DMS79 treated with DMSO at 0.1 percent for 48 hours (cell line): ENCODE results near the gene MUC6.

ENCODE experiments used
- DNase-seq: peaks from one replicate; lab custom pipeline; 2025; lab: John Stamatoyannopoulos, UW

The MUC6 gene

DNA sequence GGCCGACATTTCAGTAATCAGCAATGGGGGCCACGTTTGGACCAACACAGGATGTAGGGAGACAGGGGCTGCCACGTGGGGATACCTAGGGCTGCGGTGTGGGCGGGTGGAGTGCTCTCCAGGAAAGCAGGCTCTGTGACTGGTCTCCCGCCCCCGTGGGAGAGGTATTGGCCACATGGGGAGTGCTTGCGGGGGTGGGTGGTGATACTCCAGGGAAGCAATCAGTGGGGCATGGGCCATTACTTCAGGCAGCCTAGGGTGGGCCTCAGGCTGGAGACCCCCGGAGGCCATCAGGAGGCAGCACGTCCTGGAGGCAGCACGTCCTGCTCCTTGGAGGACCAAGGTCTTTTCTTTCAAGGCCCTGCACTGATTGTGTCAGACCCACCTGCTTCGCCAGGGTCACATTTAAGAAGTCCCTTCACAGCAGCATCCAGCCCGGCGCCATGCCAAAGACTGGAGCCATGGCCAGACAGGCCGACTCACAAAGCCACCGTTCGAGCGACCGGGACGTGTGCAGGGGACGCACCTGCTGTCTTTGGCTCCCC lies 35.1 kb upstream of the MUC6 start:
- DNase-seq, result no peak

DNA sequence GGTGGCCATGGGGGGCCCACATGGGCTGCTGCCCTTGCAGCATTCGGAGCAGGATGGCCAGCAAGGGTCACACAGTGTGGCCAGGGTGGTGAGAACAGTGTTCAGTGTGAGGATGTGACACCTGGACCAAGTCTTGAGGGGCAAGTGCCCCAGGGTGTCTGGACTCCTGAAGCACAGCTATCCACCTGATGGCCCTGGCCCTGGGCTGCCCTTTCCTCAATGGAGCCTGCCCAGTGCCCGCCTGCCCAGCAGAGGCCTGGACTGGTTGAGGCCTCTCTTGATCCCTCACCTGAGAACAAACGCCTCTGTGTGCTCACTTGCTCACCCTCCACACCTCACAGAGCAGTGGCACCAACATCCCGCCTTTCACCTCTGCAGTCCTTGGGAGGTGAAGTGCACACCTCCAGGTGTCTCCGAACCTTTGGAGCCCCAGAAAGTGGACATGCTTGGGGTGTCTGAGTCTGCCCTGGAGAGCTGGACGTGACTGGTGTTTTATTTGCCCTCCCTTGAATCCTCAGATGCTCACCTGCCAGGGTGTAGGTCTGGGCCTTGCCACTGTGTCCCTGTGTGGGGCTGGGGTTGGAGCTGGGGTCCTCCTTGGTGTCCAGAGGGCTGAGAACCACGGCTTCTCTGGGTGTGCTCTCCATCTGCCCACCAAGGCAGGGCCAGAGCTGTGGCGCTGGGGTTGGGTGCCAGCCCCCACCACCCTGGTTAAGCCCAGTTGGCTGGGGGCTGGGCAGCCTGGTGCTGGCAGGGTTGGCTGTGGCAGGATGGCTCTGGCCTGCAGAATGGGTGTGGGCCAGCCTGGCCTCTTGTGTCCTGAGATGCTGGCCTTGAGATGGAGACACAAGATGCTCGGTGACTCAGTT lies 34.3 kb upstream of the MUC6 start:
- no peak for DNase-seq

DNA sequence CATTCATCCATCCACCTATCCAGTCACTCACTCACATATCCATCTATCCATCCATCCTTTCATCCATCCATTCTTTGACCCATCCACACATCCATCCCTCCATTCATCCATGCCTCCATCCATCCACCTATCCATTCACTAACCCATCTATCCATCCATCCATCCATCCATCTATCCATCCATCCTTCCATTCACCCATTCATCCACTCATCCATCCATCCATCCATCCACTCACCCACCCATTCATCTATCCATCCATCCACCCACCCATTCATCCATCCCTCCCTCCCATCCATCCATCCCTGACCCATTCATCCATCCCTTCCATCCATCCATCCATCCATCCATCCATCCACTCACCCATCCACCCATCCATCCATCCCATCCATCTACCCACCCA lies 33.2 kb upstream of the MUC6 start:
- DNase-seq, result no peak

DNA sequence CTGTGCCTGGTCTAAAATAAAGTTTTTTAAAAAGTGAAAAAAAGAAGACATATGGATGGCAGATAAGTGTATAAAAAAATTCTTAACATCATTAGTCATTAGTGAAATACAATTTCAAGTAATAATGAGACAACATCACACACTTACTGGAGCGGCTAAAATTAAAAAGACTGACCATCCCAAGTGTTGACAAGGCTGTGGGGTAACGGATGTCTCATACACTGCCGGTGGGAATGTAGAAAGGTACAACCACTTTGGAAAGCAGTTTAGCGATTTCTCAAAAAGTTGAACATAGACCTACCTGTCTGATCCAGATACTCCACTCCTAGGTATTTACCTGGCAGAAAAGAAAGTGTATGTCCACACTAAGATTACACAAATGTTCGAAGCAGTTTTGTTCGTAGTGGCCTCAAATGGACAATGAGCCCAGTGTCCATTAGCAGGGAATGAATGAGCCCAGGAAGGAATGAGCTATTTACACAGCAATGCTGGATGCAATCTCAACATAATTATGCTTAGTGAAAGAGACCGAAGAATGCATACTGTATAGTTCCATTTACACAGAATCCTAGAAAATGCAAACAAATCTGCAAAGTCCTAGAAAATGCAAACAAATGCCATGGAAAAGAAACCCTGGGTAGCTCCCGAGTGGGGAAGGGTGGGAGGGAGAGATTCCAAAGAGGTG lies 31.4 kb upstream of the MUC6 start:
- DNase-seq, result no peak

DNA sequence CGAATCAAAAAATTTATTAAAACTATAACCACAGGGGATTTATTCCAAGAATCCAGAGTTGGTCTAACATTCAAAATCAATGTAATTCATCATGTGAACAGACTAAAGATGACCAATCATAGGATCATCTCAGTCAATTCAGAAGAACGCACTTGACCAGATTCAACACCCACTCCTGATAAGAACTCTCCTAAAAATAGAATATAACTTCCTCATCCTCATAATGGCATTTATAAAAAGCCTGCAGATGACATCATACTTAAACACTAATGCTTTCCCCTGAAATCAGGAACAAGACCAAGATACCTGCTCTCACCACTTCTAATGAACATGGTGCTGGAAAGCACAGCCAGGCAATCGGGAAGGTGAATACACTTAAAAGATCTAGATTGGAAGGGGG lies 27.6 kb upstream of the MUC6 start:
- DNase-seq, result no peak

DNA sequence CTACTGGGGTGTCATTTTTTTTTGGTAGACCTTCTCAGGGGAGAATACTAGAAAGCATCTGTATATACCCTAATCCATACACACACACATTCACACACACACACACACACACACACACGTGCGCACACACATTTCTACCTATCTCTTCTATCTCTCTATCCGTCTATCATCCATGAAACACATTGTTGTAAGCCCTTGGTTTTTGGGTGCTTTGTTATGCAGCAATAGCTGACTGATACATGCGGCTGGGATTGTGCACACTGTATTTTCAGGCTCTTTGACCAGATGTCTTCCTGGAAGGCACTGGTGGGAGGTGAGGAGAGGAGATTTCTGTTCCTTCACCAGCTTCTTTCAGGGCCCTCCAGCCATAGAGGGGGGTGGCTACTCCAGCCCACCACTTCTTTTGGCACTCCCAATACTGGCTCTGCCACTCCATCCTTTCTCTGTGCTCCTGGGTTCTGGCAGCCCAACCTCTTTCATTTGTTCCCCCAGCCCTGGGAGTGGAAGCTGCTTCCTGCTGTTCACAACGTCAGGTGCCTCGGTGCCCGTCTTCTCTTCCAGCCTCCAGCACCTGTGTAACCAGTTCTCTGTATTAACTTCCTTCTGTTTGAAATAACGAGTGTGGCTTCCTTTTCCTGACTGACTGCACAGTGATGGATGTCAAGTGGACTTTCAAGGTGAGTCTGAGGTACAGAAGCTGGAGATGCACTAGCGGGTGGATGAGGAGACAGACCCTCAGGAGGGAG lies 25.7 kb upstream of the MUC6 start:
- DNase-seq, result no peak

DNA sequence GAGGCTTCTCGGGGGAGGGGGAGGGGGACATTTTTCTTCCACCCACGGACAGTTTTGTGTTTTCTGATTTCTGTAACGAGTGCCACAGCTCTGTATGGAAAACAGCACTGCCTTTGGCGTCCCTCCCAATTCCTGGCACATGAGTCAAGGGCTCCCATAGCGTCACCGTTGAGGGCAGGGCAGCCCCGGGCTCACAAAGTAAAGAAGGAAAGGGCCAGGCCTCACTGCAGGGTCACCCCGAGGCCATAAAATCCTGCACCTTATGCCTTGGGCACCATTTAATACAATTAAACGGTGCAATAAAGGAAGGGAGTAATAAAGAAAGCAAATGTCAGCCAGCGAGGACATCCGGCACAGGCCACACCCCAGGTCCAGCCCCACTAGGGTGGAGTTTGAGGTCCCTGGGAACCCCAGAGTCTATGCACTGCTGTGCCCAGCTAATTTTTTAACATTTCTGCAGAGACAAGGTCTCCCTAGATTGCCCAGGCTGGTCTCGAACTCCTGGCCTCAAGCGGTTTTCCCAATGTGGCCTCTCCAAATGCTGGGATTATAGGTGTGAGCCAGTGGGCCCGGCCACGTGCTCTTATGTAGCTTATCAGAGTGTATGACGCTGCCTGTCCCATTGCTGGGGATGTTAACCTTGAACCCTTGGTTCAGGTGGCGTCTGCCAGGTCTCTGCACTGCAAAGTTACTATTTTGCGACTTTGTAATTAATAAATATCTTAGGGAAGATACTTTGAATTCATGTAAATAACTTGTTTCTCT lies 24.5 kb upstream of the MUC6 start:
- DNase-seq, result no peak

DNA sequence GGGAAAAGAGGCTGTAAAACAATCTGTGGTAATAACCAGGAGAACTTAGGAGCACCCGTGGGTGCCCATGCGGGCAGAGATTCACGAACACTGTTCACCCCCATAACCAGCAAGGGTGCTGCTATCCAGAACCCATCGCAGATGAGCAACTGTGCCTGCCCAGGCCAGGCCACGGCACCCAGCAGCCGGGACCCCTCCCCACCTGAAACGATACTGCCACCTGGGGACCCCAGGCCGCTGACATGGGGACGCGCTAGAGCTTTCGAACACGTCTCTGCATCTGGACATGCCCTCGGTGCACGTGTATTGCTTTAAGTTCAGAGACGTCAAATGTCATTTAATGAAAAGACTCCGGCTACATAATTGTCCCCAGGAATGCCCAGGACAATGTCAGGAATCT lies 23.9 kb upstream of the MUC6 start:
- DNase-seq, result no peak

DNA sequence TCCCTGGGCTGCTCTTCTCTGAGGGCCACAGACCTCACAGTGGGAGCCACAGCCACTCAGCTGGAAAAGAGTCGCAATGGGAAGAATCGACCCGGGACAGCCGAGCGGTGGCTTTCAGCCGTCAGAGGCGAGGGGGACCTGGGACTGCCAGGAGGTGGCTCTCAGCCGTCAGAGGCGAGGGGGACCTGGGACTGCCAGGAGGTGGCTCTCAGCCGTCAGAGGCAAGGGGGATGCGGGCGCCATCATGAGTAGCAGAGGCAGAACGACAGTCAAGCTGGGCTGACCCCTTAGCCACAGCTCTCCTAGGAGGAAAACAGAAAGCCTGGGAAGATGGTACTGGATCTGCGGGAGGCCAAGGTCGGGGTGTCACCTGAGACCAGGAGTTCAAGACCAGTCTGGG lies 23.2 kb upstream of the MUC6 start:
- no peak for DNase-seq

DNA sequence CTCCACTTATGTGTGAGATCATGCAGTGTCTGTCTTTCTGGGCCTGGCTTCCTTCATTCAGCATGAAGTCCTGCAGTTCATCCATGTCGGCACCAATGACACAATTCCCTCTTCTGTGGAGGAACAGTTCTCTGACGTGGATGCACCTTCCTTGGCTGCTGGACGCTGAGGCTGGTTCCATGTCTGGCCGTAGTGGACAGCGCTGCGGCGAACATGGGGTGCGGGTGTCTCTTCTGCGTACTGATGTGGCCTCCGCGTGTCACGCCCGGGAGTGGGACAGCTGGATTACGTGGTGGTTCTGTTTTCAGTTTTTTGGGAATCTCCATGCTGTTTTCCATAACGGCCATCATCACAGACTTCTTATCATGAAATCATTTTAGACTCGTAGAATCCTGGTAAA lies 21.3 kb upstream of the MUC6 start:
- no peak for DNase-seq

DNA sequence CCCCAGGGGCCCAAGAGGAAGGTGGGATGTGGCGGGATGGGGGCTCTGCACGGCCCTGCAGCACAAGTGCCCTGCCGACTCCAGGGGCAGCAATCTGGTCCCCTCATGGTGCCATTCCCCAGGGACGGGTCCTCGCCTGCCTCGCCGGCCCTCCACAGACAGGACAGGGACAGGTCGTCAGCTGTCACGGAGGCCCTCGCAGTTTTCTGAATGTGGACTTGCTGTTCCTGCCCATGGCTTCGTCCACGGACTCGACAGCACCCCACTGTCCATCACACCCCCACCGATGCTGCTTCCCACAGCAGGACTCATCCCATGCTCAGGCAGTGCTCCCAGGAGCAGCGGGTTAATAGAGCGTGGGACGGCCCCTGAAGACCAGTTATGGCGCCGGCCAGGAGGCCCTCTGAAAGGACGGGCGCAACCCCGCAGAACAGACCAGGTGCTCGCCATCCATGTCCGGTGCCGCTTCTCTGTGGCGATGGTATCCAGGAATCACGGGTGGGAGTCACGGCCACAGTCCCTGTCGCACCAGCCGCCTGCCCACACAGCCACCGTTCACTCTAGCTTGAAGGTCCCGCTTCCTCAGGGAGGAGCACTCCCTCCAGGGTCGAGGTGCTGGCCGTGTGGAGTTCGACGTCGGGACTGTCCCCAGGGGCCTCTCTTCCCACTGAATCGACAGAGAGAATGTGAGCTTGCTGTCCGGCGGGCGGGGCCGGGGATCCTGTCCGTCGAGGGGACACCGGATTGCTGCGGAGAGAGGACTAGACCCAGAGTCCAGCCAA lies 19.7 kb upstream of the MUC6 start:
- DNase-seq, result no peak

DNA sequence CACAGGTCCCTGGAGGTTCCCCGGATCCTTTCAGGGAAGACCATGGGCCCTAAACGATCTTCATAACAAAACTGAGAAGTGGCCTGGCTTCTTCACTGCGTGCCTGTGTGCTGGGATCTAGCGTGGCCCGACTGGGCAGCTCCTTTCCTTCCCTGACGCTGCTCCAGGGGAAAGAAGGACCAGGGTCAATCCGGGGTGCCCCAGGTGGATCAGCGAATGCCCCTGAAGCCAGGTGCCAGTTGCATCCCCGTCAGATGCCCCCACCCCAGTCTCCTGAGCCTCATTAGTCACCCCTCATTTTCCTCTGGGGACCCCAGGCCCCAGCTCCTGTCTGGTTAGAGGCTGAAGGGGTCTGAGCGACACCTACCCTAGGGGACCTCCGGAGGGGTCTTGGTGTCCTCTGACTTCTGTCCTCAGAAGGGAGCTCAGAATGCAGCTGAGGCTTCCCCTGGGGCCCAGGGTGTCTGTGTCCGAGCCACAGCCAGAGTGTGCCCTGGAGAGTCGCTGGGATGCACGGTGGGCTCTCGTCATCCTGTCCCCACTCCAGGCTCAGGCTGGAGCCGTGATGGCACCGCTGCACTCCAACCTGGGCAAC lies 18.7 kb upstream of the MUC6 start:
- no peak for DNase-seq

DNA sequence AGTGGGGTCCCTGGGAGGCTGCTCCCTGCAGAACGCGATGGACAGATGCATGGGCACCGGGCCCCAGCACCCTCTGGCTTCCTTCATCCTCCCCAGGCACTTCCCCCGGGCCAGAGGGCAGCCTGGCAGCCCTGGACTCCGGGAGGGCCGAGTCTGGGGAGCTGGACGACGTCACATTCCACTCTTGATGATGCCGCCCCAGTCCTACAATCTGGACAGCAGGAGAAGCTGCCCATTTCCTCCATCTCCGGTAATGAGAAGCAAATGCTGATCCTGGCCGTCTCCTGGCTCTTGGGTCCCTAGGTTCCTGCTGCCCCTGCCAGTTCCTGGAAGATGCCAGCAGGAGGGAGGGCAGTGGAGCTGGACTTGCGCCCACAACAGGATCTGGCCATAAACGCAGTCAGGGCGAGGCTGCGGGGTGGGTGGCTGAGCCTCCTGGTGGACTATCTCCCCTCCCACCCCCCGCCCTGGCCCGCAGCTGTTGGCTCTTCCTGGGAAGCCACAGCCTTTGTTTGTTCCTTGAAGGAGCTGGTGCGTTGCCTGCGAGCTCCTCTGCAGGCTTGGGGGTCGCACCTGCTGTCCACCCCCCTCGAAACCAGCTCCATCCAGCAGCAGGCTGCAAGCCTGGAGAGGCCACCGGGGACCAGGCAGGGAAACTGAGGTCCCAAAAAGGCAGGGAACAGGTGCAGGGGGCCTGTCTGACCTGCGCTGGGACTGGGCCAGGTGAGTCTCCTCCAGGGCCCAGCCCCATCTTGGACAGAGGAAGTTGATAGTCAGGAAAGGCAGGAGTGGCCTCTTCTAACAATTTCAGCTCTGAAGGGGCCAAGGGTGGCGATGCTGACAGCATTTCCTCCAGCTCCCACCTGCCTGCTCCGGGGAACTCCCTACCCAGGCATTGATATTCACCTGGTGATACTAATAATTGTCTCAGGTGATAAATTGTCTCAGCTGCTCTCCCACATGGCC lies 17.9 kb upstream of the MUC6 start:
- DNase-seq, result peak; percentile 2

DNA sequence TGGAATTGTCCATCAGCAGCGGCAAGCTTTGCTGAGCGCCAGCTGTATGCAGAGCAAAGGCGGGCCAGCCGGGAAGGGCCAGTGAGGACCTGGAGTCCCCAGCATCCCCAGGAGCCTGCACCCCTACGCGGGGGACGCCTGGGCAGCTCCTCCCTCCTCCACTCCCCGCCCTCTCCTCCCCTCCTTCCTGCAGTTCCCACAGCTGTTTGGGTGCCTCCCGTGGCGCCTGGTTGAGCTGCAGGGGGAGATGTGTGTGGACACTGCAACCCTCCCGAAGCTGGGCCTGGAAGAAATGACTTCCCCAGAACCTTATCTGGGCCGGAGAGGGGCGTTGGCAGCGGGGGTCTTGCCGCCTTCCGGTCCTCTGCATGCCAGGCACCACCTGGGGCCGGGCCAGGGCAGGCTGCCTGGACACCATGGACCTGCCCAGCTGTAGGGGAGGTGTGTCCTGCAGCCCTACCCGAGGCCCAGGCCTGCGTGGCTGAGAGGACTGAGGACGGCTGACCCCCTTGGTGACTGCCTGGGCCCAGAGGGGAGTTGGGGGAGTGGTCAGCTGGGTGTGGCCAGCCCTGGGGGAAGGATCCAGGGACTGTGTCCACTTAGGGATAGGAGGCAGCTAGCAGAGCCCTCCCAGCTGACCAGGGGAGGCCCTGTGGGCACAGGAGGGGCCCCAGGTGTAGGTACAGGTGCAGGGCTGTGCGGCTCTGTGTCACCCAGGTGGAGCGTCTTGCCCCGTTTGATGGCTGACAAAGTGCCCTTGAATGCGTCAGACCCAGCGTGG lies 16.8 kb upstream of the MUC6 start:
- no peak for DNase-seq

DNA sequence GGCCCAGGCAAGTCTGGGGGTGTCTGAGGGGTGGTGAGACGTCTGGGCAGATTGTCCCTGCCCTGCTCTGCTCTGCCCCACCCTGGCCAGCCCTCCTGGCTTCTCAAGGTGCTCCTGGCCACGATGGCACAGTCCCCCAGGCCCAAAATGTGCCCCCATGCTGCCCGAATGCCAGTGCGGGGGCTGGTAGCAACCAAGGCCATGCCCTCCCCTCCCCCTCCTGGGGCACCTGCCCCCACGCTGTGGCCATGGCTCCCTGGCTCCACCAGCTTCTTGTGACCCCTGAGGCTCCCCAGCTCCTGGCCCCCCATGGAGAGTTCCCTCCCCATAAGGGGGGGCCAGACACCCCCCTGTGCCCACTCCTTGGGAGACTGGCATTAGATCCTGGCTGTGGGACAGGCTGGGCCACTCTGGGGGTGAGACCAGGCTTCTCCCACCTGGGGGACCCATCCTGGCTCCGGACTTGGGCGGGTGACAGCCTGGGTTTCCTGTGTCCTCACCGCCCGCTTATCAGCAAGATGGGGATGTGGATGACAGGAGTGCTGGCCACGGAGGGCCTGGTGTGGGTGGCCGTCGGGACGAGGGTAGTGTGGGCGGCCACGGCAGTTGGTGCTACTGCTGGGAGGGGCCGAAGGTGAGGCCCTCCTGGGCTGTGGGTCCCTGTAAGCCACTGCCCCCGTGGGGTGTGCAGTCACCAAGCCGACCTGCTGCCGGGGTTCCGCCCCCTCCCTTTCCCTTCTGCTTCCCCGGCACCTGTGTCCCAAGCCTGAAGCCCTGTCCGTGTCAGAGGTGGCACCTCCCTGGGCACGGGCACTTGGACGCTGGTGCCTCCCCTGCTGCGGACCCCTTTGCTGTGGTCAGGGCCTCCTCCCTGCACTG lies 15.9 kb upstream of the MUC6 start:
- no peak for DNase-seq

DNA sequence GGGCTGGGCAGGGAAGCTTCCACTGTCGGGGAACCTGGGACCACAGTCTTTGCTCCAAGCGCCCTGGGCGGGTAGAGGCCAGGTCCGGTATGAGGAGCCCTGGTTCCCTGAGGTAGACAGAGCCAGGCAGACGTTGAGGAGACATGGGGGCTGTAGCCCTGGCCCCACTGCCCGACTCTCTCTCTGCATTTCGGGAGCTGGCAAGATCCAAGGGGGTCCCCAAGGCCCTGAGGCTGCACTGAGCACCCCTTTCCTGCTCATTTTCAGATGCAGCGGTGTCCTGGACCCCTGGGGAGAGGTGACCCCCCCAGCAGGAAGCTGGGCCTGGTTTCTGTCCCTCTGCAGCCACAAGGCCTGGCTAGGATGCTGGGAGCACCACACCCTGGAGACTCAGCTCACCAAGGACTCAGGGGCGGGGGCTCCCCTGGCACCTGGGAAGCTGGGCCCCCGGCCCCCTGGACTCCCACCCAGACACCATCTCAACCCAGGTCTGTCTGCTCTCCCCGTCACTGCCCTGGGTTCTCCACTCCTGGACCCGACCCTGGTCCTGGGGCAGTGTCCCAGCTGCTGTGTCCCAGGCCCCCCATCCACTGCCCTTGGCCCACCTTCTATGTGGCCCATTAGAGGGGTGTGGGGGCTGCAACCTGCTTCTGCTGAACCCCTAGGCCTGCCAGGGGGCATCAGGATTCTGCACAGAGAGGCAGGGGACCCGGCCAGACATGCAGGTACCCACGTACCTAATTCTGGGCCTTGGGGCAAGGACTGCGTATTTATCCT lies 15.0 kb upstream of the MUC6 start:
- no peak for DNase-seq
